ENCODE data around the gene MYH11.

DNA sequence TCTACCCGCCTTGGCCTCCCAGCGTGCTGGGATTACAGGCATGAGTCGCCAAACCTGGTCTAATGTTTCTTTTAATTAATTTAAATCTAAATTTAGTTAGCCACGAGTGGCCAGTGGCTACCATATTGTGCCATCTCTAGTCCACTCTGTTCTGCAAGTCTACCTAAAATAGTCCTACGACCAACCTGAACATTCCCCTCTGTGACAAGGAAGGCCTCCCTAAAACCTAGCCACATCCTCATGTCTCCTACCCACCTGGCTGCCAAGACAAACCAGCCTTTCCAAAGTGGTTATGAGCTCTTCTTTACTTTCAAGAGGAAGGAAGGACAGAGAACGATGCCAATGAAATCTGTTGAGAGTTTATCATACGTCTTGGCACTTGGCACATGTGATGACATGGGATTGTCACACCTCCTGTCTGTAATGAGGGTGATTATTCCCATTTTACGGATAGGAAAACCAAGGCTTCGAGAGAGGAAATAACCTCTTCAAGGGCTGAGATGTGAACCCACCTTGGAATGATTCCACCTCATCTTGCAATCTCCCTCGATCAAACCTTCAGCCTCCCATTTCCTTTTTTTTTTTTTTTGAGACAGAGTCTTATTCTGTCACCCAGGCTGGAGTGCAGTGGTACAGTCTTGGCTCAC is 19.7 kb downstream of the MYH11 start:
- TF ChIP-seq, protein P1, sequence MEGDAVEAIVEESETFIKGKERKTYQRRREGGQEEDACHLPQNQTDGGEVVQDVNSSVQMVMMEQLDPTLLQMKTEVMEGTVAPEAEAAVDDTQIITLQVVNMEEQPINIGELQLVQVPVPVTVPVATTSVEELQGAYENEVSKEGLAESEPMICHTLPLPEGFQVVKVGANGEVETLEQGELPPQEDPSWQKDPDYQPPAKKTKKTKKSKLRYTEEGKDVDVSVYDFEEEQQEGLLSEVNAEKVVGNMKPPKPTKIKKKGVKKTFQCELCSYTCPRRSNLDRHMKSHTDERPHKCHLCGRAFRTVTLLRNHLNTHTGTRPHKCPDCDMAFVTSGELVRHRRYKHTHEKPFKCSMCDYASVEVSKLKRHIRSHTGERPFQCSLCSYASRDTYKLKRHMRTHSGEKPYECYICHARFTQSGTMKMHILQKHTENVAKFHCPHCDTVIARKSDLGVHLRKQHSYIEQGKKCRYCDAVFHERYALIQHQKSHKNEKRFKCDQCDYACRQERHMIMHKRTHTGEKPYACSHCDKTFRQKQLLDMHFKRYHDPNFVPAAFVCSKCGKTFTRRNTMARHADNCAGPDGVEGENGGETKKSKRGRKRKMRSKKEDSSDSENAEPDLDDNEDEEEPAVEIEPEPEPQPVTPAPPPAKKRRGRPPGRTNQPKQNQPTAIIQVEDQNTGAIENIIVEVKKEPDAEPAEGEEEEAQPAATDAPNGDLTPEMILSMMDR (conservative IDR thresholded peaks at IDR 0.05; ENCODE audit: low read length), result no peak
- TF ChIP-seq EZH2phosphoT487 (IDR thresholded peaks at IDR 0.05; ENCODE audit: borderline replicate concordance), result no peak

All from Loucy (cell line).